ENCODE measurements around the gene GSTT2B.
"Not testable (repeated sequence)": the region's sequence is repeated elsewhere in the genome, so short reads cannot be mapped to it uniquely, and the experiment has no call there.

GSTT2B gene

DNA sequence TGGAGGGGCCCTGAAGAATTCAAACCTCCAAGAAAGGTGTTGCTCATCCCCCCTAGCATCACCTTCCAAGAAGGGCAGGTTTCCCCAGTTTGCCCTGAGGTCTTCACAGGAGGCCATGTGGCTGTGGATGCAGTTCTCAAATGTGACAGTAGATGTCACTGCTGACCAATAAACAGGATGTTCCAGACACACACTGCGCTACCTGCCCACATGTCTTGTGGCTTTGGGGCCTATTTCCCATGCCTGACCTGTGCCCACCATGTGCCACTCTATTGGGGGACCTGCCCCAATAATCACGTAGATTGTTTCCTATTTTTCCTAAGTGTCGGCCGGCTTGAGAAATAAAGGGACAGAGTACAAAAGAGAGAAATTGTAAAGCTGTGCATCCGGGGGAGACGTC lies 23.4 kb upstream of the GSTT2B start:
- DNase-seq (ENCODE audit: low spot score): peak; percentile 55

DNA sequence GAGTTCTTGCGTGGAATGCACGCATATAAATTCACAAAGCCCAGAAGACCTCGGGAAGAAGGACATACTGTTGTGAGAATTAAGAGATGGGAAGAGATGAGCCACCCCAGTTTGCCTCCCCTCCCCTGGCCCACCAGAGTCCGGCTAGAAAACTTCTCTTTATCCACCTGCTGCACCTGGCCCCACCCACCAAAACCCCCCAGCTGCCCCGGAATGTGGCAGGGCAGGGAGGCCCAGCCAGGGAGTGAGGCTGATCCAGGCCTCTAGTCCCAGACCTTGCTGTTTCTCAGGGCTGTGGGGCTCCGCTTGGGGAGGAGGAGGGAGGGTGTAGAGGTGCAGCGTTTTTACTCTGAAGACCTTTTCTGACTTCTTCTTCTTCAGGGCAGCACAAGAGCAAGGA lies 19.6 kb upstream of the GSTT2B start:
- DNase-seq (ENCODE audit: low spot score): not testable (repeated sequence)

DNA sequence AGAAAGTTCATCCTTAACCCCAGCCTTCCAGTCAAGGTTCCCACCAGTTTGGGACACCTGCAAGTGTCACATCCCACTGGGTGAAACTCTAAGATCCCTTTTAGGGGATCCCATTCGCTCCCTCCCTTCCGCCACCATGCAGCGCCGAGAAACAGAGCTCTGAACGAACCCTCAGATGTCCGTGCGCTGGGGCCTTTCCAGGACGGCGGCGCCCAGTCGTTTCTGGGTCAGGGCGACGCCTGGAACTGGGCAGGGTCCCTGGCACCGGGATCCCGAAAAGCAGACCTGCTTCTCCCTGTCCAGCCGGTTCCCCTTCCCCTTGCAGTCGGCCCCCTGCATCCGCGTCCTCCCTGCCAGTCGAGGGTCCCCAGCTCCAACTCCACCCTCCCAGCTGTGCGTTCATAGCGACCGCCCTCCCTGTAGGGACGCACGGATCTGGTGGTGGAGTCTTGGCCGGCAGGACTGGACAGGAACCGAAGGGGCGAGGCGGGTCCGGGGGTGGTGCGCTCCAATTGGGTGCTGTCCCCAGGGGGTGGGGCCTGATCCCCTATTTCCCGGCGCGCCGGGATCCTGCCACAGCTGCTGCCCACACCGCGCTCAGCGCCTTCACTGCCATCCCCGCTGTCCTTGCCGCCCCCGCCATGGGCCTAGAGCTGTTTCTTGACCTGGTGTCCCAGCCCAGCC lies 18.7 kb upstream of the GSTT2B start, which contains the start of gene GSTT2:
Gene GSTT2 (plus strand): TSS at position 578 of the 684 bp plus-strand sequence.
- DNase-seq (ENCODE audit: low spot score): not testable (repeated sequence)

GRCh38 chr22:23977304-23977703 lies 16.3 kb upstream of the GSTT2B start:
- not testable (repeated sequence) for DNase-seq (ENCODE audit: low spot score)

DNA sequence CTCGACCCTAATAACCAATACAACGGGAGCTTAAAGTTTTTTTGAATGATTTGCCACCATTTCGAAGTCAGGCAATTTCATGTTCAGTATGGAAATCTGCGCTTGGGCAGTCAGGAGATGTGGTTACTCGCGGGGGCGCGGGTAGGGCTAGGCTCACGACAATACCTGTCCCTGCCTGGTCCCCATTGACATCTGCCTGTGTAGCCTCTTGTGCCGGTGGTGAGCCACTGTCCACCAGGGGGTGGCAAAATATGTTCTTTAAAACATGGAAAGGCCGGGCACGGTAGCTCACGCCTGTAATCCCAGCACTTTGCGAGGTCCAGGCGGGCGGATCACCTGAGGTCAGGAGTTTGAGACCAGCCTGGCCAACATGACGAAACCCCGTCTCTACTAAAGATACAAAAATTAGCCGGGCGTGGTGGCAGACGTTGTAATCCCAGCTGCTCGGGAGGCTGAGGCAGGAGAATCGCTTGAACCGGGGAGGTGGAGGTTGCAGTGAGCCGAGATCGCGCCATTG lies 13.9 kb upstream of the GSTT2B start:
- not testable (repeated sequence) for DNase-seq (ENCODE audit: low spot score)

DNA sequence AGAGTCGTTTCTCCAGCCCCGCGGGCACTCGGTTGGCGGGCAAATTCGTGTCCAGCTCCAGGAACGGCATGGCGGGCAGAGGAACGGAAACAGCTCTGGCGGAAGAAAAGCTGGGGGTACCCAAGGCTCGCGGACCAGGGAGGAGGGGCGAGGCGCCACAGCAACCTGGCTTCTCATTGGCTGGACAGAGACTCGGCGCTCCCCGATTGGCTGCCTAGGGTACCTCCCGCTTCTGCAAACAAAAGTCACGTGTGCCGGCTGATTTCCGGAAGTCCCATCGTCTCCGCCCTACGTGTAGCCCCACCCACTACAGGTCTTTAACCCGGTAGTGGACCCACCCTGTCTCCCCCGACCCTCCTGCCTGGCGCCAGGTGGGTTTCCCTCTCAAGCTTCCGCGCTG lies 13.3 kb upstream of the GSTT2B start, which contains the start of gene DDT:
Gene DDT (minus strand): TSS at position 97 of the 400 bp plus-strand sequence. CDS start 27 bp downstream, at position 70.
- DNase-seq (ENCODE audit: low spot score): not testable (repeated sequence)

- DNase-seq (ENCODE audit: low spot score): not testable (repeated sequence)
These were observed 10.9 kb upstream of the GSTT2B start for GRCh38 chr22:23971927-23972326.

DNA sequence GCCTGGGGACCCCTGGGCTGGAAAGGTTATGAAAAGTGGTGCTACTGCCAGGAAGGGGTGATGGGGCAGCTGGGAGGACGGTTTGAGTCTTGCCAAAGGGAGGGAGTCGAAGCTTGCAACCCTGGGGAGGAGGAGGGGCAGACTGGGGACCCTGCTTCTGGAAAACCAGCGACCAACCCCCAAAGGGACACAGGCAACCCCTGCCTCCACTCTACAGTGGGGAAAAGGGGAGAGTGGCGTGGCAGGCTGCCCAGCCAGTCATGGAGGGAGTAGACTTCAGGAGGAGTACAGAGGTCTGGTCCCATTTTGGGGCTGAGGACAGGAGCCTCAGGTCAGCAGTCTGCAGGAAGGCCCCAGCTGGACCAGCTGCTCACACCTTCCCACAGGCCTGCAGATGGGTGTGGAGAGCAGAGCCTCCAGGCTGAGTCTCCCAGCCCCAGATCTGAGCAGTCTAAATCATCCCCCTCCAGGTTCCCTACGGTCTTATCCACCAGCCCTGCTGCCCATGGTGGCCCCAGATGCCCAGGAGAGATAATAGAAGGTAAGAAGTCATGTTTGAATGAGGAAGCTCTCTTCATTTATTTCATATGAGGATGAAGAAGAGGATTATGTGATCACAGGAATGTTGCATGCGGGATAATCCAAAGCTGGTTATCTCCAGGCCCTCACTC lies 10.0 kb upstream of the GSTT2B start:
- DNase-seq (ENCODE audit: low spot score): peak; percentile 6

GRCh38 chr22:23970201-23970641 lies 9.2 kb upstream of the GSTT2B start:
- no peak for DNase-seq (ENCODE audit: low spot score)

- no peak for DNase-seq (ENCODE audit: low spot score)
These were observed 8.1 kb upstream of the GSTT2B start for GRCh38 chr22:23969071-23969470.

- DNase-seq (ENCODE audit: low spot score): not testable (repeated sequence)
These were observed 5.6 kb upstream of the GSTT2B start, which contains the start of gene DDTL for GRCh38 chr22:23966568-23966967. Gene DDTL (plus strand): TSS chr22:23966888. CDS start chr22:23966915, 27 bp downstream.

GRCh38 chr22:23966094-23966493 lies 5.1 kb upstream of the GSTT2B start:
- not testable (repeated sequence) for DNase-seq (ENCODE audit: low spot score)

DNA sequence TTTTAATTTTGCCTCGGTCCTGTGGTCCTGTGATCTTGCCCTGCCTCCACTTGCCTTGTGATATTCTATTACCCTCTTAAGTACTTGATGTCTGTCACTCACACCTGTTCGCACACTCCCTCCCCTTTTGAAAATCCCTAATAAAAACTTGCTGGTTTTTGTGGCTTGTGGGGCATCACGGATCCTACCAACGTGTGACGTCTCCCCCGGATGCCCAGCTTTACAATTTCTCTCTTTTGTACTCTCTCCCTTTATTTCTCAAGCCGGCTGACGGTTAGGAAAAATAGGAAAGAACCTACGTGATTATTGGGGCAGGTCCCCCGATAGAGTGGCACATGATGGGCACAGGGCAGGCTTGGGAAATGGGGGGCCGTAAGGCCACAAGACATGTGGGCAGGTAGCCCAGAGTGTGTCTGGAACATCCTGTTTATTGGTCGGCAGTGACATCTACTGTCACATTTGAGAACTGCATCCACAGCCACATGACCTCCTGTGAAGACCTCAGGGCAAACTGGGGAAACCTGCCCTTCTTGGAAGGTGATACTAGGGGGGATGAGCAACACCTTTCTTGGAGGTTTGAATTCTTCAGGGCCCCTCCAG lies 4.6 kb downstream of the GSTT2B start:
- DNase-seq (ENCODE audit: low spot score): peak; percentile 67

DNA sequence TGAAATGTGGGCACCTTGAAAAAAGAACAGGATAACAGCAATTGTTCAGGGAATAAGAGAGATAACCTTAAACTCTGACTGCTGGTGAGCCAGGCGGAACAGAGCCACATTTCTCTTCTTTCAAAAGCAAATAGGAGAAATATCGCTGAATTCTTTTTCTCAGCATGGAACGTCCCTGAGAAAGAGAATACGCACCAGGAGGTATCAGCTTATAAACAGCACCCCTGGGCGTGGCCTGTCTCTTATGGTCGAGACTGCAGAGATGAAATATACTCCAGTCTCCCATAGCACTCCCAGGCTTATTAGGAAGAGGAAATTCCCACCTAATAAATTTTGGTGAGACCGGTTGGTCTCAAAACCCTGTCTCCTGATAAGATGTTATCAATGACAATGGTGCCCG lies 5.1 kb downstream of the GSTT2B start:
- DNase-seq (ENCODE audit: low spot score): not testable (repeated sequence)

DNA sequence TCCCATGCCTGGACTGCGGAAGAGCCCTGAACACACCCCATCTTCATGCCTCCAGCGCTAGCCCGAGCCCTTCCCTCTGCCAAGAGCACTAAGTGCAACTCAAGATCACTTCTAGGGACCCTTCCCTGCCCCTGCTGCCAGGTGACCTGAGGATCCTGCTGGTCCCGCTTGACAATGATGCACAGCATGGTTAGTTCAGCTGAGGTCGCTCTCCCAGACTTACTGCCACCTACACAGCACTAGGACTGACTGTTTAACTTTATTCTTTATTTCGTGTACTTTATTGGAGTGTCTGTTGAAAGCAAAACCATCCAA lies 6.0 kb downstream of the GSTT2B start:
- not testable (repeated sequence) for DNase-seq (ENCODE audit: low spot score)

- not testable (repeated sequence) for DNase-seq (ENCODE audit: low spot score)
These were observed 6.6 kb downstream of the GSTT2B start for GRCh38 chr22:23954193-23954990.

GRCh38 chr22:23953485-23953884 lies 7.5 kb downstream of the GSTT2B start:
- DNase-seq (ENCODE audit: low spot score): not testable (repeated sequence)

- DNase-seq (ENCODE audit: low spot score): not testable (repeated sequence)
These were observed 8.1 kb downstream of the GSTT2B start for GRCh38 chr22:23952794-23953405.

- DNase-seq (ENCODE audit: low spot score): not testable (repeated sequence)
These were observed 9.6 kb downstream of the GSTT2B start for GRCh38 chr22:23951383-23951782.

DNA sequence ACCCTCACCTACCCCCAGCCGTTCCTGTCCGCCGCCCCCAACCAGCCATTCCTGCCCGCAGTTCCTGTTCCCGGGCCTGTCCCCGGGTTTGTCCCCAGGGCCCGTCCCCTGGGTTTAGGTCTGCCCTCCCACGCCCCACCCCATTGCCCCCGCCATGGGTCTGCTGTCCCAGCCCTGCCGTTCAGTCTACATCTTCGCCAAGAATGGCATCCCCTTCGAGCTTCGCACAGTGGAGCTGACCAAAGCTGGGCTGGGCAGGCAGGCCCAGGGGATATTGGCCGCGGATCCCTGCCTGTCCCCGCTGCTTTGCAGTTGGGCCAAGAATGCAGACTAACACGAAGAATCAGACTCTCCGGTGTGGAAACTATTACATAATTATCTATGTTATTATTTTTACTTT lies 11.2 kb downstream of the GSTT2B start:
- not testable (repeated sequence) for DNase-seq (ENCODE audit: low spot score)

GRCh38 chr22:23947391-23947790 lies 13.6 kb downstream of the GSTT2B start:
- DNase-seq (ENCODE audit: low spot score): not testable (repeated sequence)

All from kidney tubule cell (primary cell).